IPS DF 19.7 (cell line): ENCODE data around the gene THSD8.

Experiments used
- DNase-seq: peaks from one replicate; pipeline ENCODE4 v3.0.0-alpha.2; 2013; ENCODE audit warnings: low read depth, low spot score

The THSD8 gene

DNA sequence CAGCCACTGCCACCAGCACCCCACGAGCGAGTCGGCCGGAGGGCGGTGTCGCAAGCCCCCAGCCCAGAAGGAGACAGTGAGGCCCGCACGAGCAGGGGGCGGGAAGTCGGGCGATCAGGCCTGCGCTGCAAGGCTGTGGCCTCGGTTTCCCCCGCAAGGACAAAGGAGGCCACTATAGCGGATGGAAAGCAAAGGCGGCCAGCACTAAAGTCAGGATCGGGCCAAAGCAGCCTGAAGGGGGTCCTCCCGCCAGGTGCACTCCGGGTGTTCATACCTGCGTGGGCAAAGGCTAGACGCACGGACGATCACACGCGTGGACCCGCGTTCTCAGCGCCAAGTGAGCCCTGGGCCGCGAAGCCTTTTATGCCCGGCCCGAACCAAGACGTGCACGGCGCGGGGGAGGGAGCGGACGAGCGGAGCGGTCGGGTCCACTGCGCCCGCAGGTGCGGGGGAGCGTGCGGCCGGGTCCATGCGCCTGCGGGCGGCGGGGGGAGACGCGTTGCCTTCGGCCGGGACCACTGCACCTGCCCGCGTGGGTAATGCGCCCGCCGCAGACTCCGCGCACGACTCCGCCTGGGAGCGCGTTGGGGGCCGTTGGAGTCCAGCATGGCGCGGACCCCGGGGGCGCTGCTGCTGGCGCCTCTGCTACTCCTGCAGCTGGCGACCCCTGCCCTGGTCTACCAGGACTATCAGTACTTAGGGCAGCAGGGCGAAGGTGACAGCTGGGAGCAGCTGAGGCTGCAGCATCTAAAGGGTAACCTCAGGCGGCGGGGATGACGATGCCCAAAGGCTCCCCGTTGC is at the start of gene THSD8, which contains the start of gene PRDX2:
Gene THSD8 (plus strand): TSS at position 604 of the 801 bp plus-strand sequence. CDS start 3 bp downstream, at position 607.
Gene PRDX2 (minus strand): TSS at position 335 of the 801 bp plus-strand sequence. CDS start 539 bp downstream, outside the sequence.
- no peak for DNase-seq

DNA sequence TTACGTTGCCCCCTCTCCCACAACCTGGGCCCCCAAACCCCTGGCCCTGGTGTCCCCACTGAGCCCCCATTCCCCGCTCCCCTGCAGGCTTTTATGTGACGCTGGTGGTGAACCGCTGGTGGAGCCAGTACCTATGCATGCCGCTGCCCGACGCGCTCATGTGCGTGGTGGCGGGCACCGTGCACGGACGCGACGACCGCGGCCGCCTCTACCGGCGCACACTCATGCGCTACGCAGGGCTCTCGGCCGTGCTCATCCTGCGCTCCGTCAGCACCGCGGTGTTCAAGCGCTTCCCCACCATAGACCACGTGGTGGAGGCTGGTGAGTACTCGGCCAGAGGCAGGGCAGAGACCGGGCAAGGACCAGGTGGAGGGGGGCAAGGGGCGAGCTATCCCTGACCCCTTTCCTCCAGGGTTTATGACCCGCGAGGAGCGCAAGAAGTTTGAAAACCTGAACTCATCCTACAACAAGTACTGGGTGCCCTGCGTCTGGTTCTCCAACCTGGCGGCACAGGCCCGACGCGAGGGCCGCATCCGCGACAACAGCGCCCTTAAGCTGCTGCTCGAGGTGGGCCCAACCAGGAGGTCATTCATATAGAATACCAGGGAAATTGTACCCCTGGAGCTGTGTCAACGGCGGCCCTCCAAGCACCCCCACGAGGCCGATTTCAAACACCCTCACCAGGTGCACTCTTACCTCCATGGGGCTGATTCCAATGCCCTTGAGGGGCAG is 47.2 kb upstream of the THSD8 start:
- no peak for DNase-seq

DNA sequence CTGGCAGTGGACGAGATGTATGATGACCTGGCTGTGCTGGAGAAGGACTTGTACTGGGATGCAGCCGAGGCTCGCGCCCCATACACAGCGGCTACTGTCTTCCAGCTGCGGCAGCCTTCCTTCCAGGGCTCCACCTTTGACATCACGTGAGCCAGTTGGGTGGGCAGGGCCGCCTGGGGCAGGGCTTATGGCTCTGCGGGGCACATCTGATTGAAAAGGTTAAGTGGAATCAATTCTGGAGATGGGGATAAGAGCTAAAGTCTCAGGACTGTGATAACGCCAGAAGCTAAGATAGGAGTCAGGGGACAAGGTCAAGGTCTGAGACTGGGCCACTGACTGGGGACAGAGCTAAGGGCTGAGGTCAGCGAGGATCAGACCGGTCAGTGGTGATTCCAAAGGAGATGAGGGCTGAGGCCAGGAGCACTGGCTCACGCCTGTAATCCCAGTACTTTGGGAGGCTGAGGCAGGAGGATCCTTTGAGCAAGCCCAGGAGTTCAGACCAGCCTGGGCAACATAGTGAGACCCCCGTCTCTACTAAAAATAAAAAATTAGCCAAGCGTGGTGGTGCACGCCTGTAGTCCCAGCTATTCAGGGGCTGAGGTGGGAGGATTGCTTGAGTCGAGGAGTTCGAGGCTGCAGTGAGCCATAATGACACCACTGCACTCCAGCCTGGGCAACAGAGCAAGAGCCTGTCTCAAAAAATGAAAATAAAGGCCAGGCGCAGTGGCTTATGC is 45.6 kb upstream of the THSD8 start:
- no peak for DNase-seq

DNA sequence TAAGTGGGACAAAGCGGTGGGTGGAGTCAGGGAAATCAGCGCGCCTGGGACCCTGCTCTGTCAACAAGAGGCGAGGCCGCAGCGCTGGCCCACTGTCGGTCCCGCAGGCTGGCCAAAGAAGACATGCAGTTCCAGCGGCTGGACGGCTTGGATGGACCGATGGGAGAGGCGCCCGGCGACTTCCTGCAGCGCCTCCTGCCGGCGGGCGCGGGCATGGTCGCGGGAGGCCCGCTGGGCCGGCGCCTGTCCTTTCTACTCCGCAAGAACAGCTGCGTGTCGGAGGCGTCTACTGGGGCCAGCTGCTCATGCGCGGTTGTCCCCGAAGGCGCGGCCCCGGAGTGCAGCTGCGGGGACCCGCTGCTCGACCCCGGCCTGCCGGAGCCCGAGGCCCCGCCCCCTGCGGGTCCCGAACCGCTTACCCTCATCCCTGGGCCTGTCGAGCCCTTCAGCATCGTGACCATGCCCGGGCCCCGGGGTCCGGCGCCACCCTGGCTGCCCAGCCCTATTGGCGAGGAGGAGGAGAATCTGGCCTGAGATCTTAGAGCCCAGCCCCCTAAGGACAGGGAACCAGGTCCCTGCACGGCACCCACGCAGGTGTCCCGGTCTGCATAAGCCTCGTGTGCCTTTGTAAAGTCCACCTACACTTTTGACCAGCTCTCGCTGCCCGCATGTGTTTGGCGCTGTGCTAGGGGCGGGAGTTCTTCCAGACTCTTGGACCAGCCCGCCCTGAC is 44.2 kb upstream of the THSD8 start:
- DNase-seq = no peak

DNA sequence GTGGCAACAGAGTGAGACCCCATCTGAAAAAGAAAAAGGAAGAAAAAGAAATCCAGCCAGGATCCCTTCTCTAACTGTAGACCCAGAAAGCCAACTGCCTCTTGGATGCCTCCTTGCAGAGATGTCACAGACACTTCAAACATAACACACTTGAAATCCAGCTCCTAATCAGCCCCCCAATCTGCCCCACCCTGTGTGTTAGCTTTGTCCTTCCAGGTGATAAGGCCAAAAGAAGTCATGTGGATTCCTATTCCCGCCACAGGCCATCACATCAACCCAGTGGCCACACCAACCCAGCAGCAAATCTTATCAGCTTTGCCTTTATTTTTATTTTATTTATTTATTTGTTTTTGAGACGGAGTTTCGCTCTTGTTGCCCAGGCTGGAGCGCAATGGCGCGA is 42.2 kb upstream of the THSD8 start:
- DNase-seq = no peak

DNA sequence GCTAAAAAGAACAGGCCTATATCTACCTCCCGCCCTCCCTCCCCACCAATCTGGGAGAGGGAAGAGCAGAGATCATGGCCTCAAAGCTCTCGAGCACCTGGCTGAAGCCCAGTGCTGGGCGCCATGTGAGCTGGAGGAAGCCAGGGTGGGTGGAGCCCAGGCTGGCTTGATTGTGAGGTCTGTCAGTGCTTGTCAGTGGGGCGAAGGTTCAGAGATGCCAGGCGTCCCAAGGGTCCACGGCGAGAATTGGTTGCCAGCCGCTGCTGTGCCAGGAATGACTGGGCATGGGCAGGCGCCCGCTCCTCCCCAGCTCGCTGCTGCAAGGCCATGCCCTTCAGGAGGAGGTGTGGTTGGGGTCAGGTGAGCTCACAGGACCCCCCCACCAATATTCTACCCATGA is 38.8 kb upstream of the THSD8 start:
- DNase-seq = no peak

DNA sequence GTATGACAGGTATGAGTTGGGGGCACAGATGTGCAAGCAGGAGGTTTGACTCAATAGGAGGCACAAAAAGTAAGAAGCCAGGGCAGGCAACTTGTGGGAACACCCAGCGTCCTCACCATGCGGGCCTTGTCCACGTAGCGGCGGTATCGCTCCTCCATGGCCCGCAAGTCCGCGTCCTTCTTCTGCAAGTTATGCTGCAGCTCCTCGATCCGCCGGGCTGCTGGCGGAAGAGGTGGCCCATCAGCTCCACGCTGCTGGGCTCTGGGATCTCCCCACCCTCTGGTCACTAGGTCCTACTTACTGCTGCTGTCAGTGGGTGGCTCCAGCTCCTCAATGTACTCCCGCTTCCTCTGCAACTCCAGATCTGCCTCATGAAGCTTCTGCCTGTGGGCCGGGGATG is 37.2 kb upstream of the THSD8 start:
- no peak for DNase-seq

DNA sequence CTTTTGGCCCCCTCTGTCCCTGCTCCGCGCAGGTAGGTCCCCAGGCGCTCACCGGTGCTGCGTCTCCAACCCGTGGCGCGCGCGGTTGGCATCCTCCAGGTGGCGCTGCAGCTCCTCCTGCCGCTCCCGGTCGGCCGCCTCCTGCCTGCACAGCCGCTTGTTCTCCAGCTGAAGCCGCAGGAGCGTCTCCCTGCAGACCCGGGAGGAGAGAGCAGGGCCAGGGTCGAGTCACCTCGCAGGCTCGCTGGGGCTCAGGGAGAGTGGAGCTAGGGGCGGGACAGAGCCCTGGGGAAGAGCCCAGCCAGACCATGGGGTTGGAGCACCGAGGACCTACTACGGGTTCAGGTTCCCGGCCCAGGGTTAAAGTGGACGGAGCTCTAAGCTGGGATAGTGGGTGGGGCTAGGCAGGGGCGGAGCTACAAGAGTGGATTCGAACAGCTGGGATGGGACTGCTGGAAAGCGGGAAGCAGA is 35.8 kb upstream of the THSD8 start:
- DNase-seq = no peak

DNA sequence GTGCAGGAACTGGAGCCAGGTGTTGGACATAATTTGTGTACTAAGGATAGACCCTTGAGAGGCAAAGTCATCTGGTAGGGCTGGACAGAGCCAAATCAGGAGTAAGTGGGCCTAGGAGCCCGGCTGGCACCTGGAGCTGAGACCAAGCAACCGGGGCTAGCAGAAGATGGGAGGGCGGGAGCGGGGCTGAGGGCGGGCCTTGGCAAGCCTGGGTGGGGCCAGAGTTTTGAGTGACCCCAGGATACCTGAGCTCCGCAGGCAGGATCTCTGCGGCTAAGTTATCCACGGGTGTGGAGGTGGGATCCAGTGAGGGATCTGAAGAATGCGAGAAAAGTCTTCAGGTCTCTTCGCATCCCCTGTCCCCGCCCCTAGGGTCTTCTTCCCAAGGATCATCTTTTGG is 34.7 kb upstream of the THSD8 start:
- no peak for DNase-seq

DNA sequence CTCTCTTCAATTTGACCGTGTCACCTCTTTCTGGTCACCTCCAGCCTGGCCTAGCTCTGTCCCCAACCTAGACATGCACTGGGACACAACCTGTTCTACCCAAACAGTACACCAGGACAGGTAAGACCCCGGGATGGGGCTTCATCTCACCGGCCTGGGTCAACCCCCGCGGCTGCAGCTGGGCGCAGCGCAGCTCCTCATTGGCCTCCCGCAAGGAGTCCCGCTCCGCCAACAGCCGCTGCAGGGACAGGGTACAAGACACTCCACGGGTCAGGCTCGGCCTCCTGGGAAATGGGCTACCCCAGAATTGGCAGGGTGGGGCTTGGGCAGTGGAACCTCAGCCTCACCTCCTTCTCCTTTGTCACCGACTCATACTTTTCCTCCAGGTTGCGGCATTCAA is 34.2 kb upstream of the THSD8 start:
- no peak for DNase-seq

DNA sequence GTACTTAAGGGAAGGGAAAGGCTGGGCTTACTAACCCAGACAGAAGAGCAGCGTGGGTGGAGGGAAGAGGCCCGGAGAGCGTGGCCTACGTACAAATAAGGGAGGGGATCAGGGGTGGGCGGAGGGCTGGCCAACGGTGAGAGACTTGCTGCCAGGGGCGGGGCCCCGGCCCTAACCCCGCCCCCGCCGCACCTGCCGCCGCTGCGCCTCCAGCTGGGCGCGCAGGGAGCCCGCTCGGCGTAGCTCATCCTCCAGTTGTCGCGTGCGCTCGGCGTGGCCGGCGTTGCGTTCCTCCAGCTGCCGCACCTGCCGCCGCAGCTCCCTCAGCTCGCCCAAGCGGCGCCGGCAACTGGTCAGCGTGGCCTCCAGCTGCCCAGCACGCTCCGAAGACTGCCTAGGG is 32.2 kb upstream of the THSD8 start:
- DNase-seq = no peak

DNA sequence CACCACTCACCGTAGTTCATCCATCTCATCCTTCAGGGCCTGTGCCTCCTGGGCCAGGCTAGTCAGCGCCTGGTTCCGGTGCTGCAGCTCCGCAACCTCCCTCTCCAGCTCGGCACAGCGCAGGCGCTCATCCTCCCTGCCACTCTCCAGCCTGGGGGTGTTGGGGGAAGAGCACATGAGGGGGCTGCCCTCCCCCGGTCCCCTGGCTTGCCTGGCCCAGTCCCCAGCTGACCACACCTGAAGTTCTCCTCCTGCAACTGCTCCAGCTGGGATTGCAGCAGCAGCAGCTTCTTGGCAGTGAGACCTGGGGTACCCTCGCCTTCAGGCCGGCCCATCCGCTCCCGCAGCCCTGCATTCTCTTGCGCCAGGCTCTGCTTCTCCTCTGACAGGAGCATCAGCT is 30.9 kb upstream of the THSD8 start:
- no peak for DNase-seq

DNA sequence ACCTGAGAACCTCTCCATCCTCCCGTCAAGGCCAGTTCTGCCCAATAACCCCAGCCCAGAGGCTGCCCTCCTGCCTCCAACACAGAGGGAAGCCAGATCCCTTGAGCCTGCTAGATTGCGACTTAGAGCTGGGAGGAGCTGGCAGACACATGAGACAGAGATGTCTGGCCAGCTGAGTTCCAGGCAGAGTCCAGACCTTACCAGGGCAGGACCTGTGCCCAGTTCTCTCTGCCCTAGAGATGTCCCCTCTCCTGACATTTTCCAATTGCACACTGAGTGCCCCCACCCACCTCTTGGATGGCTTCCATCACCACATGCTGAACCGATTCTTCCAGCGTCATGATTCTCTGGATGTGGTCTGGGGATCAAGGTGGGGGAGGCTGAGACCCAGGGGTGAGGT is 29.5 kb upstream of the THSD8 start:
- no peak for DNase-seq

DNA sequence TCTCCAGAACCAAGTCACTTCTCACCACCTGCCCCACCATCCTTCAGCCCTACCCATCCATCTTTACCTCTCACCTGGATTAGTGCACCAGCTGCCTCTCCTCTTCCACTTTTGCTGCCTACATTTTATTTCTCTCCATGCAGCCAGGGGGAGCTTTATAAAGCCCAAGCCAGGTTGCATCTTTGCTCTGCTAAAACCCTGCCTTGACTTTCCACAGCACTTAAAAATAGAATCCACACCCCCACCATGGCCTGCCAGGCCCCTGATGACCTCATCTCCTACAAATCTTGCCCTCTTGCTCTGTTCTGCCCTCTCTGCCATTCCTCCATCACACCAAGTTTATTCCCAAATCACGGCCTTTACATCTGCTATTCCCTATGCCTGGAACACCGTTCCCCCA is 28.3 kb upstream of the THSD8 start:
- no peak for DNase-seq

DNA sequence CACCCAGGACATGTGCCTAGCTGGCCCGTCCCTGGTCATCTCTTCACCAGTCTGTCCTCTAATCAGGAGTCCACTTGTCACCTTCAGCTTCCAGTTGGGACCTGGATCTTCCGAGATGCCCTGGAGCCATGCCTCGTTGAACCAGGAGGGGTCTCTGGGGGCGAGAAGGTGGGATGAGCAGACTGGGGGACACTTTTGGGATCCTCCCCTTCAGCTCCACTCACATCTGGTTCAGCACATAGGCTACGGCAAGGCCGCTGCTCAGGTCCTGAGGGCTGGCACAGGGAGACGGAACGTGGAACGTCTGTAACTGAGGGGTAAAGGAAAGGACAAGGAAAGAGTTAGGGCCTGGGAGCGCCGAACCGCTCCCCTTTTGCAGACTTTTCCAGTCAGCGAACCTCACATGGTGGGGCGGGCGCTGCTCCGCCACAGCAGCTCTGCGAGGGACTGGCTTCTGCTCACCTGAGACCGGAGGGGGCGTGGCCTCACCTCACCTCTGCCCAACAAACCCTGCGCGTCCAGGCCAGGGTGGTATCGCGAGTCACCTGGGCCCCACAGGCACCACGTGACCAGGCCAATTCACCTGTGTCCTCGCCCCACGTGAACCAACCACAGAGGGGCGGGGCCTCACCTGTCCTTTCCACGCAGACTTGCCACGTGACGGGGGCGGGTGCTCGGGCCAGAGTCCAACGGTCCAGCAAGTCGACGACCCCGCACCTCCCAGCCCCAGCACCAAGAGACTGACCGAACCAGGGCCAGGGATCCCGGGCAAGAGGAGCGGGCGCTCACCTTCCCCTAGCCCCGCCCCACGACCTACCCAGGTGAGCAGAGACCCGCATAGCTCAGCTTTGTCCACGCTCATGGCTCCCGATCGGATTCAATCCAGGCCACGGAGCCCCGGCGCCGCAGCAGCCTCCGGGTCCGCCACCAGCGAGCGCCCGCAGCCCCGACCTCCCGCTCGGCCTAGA is 27.0 kb upstream of the THSD8 start, which contains the start of gene HOOK2:
Gene HOOK2 (minus strand): TSS at position 965 of the 968 bp plus-strand sequence. CDS start 103 bp downstream, at position 862.
- no peak for DNase-seq

DNA sequence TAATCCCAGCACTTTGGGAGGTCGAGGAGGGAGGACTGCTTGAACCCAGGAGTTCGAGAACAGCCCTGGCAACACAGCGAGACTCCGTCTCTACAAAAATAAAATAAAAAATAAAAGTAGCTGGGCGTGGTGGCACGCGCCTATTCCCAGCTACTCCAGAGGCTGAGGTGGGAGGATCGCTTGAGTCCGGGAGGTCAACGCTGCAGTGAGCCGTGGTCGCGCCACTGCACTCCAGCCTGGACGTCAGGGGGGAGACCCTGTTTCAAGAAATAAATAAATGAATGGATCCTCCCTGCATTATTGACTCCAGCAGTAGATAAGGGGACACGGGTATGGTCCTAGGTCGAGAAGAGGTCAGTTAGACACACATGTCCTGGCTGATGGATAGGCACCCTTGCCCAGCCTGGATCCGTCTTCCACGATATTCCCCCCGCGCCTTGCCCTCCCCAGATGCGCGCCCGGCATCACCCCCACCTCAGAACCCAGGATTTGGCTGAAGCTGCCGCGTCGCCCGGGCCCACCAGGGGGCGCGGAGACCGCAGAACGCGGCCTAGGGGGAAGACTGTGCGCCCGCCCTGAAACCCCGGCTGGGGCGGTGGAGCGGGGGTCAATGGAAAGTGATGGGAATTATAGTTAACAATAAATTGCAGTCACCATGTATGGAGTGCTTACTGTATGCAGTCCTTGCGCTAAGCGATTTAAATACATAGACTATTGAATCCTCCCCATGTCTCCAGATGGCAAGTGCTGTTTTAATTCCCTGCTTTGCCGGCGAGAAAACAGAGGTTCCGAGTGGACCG is 24.5 kb upstream of the THSD8 start:
- DNase-seq = no peak

DNA sequence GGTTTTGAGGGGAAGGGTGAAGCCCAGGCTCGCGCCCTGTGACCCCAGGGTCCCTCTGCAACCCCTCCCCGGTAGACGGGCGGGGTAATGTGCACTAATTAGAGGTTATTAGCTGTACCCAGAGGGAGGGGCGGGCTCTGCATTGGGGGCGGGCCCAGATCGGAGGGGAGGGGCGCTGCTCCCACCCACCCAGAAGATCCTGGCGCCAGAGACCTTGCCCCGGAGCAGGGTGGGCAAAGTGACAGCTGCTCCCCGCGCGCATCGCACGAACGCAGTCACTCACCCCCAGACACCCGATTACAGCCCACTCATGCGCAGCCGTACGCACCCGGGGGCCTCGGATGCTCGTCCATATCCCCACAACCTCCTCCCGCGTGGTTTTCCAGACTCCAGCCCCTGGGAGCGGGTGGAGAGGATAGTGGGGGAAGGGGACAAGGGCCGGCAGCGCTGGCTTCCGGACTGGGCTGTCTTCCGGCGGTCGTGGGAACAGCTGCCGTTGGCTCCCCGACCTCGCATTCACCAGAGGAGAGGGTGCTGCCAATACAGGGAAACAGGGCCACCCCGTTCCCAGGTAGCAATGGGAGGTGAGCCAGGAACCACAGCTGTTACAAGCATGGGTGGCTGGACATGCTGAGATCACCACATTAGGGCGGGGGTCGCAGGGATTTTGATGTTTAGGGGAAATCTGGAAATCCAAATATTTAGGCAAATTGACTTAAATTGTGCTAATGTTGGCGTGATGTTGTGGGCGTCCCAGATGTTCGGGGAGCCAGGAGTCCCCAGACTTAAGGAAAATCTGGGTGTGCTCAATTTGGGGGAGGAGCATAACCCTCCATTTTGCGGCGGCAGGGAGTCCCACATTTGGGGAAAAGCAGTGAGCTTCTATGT is 23.6 kb upstream of the THSD8 start:
- no peak for DNase-seq

DNA sequence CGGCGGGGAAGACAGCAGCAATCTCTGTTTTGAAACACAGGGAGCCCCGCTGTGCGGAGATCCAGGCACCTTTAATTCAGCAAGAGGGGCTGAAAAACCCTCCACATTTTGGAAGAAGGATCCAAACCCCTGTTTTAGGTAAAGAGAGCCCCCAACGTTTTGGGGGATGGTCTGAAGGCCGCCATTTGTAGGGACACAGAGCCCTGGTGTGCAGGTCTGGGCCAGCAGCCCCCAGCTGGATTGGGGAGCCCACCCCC is 23.0 kb upstream of the THSD8 start:
- no peak for DNase-seq
